DOHH2 (cell line): ENCODE data around the gene GGT7.

Experiments
- H3F3A ChIP-seq: fragments of 200-600 bp; sonication (generic), shearing (Covaris generic); 2 replicates; pipeline ENCODE4 v1.6.0; 2016; ENCODE audit warnings: antibody characterized with exemption, mild to moderate bottlenecking; ENCODE audit not compliant: control insufficient read depth, insufficient read depth
- H3K27ac ChIP-seq: fragments of 200-600 bp; sonication (generic); 2 replicates; pipeline ENCODE4 v1.5.1; 2014; ENCODE audit warnings: low read depth, mild to moderate bottlenecking, low read length, moderate library complexity
- H3K27me3 ChIP-seq: fragments of 200-600 bp; sonication (generic); 2 replicates; pipeline ENCODE4 v1.6.1; 2014; ENCODE audit warnings: mild to moderate bottlenecking, low read length, mixed read lengths; ENCODE audit not compliant: control insufficient read depth
- H3K36me3 ChIP-seq: fragments of 200-600 bp; sonication (generic); 2 replicates; pipeline ENCODE4 v1.6.1; 2014; ENCODE audit warnings: mild to moderate bottlenecking, low read length, moderate library complexity, mixed read lengths; ENCODE audit not compliant: control insufficient read depth
- H3K4me1 ChIP-seq: fragments of 200-600 bp; sonication (generic); 2 replicates; pipeline ENCODE4 v1.6.1; 2014; ENCODE audit warnings: mild to moderate bottlenecking, low read length, mixed read lengths; ENCODE audit not compliant: control insufficient read depth
- H3K4me2 ChIP-seq: fragments of 200-600 bp; sonication (generic); 2 replicates; pipeline ENCODE4 v1.6.0; 2014; ENCODE audit warnings: mild to moderate bottlenecking, low read length, moderate library complexity
- H3K4me3 ChIP-seq: fragments of 200-600 bp; sonication (generic); 2 replicates; pipeline ENCODE4 v1.5.1; 2014; ENCODE audit warnings: mild to moderate bottlenecking, low read length, mixed read lengths
- H3K79me2 ChIP-seq: fragments of 200-600 bp; sonication (generic); 2 replicates; pipeline ENCODE4 v1.6.1; 2014; ENCODE audit warnings: mild to moderate bottlenecking, low read length, mixed read lengths; ENCODE audit not compliant: control insufficient read depth
- H3K9me2 ChIP-seq: fragments of 200-600 bp; sonication (generic); replicated peaks from 2 replicates; pipeline ENCODE4 v1.6.1; 2014; ENCODE audit warnings: mild to moderate bottlenecking, low read length, mixed read lengths; ENCODE audit not compliant: control insufficient read depth
- H3K9me3 ChIP-seq: fragments of 200-600 bp; sonication (generic); 2 replicates; pipeline ENCODE4 v1.6.1; 2014; ENCODE audit warnings: antibody characterized with exemption, low read length, mixed read lengths; ENCODE audit not compliant: control insufficient read depth, insufficient read depth
- H4K20me1 ChIP-seq: fragments of 200-600 bp; sonication (generic); 2 replicates; pipeline ENCODE4 v1.6.0; 2014; ENCODE audit warnings: low read depth, mild to moderate bottlenecking, antibody characterized with exemption, low read length, moderate library complexity; ENCODE audit not compliant: control insufficient read depth, insufficient read depth
- CTCF ChIP-seq: fragments of 200-600 bp; sonication (generic); IDR thresholded peaks from one replicate; pipeline ENCODE4 v1.5.1; 2014; ENCODE audit warnings: antibody characterized with exemption, mild to moderate bottlenecking, low read depth, low read length; ENCODE audit not compliant: poor library complexity, severe bottlenecking
- EZH2phosphoT487 ChIP-seq: fragments of 200-600 bp; sonication (generic); IDR thresholded peaks from 2 replicates; pipeline ENCODE4 v1.6.1; 2017; ENCODE audit warnings: borderline replicate concordance, mild to moderate bottlenecking, antibody characterized with exemption, low read length, moderate library complexity, mixed read lengths

Gene GGT7

GRCh38 chr20:34817801-34818200 lies 54.9 kb downstream of the GGT7 start:
- Histone ChIP-seq H3K4me3 (no peak overlapping the region), H3K27ac (no peak overlapping the region), H3K9me3 (no peaks in the 10 kb centered on the region), H3K4me1 (no peaks in the 10 kb centered on the region), H3K27me3 (no peaks in the 10 kb centered on the region), H3K9me2 (no peaks in the 10 kb centered on the region), H3K4me2 (no peak overlapping the region), H4K20me1 (peaks cover 7% of the 10 kb centered on the region; the same call in 1 of the 2 replicates), H3F3A (no peaks in the 10 kb centered on the region), H3K79me2 (peaks cover 89% of the 10 kb centered on the region), H3K36me3 (0 out of 2 replicates have a peak, but pooled peaks cover 3% of the 10 kb centered on the region)
- no peak for TF ChIP-seq EZH2phosphoT487
- TF ChIP-seq CTCF, result no peak

DNA sequence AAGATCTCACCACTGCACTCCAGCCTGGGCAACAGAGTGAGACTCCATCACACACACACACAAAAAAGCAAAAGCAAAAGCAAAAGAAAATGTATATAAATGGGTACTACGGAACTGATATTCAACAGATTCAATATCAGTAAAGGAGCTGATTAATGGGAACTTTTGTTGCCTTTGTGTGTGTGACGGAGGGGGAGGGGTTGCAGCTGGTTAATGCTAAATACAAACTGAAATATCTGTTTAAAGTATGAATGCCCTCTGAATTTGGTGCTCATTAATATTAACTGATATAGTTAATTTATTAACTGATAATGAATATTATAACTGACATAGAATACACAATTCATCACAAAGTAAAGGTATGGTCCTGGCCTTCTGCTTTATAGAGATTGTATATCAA lies 55.6 kb downstream of the GGT7 start:
- H3K36me3 ChIP-seq, result no peaks in the 10 kb centered on the region
- peaks cover 1% of the 10 kb centered on the region; the same call in 1 of the 2 replicates for H4K20me1 ChIP-seq
- H3K4me2 ChIP-seq, result no peak overlapping the region
- no peak for TF ChIP-seq CTCF
- TF ChIP-seq EZH2phosphoT487, result no peak
- H3K27me3 ChIP-seq, result no peaks in the 10 kb centered on the region
- H3K9me3 ChIP-seq, result no peaks in the 10 kb centered on the region
- H3F3A ChIP-seq, result no peaks in the 10 kb centered on the region
- no peaks in the 10 kb centered on the region for H3K9me2 ChIP-seq
- no peaks in the 10 kb centered on the region for H3K4me1 ChIP-seq
- peaks cover 89% of the 10 kb centered on the region for H3K79me2 ChIP-seq
- no peak overlapping the region for H3K4me3 ChIP-seq
- H3K27ac ChIP-seq, result no peak overlapping the region

GRCh38 chr20:34815636-34816035 lies 57.0 kb downstream of the GGT7 start:
- no peaks in the 10 kb centered on the region for H4K20me1 ChIP-seq
- no peaks in the 10 kb centered on the region for H3F3A ChIP-seq
- no peak overlapping the region for H3K27ac ChIP-seq
- H3K27me3 ChIP-seq, result no peaks in the 10 kb centered on the region
- no peak for TF ChIP-seq EZH2phosphoT487
- TF ChIP-seq CTCF, result no peak
- no peaks in the 10 kb centered on the region for H3K9me3 ChIP-seq
- H3K79me2 ChIP-seq, result peaks cover 90% of the 10 kb centered on the region
- H3K4me2 ChIP-seq, result no peak overlapping the region
- no peaks in the 10 kb centered on the region for H3K4me1 ChIP-seq
- no peaks in the 10 kb centered on the region for H3K36me3 ChIP-seq
- H3K9me2 ChIP-seq, result no peaks in the 10 kb centered on the region
- no peak overlapping the region for H3K4me3 ChIP-seq
